Lung (tissue), 12 donors: Measurements from ENCODE around the gene TMEM108. TPM values are rescaled to one million over a fixed set of nuclear protein-coding genes. Genes with fewer than 3 reads are reported as not detected.

Experiments
- ATAC-seq: fragments of 200-7000 bp; cut with Tn5 transposase; one replicate; pipeline ENCODE4 v1.9.1; 2020; ENCODE audit warnings: moderate number of reproducible peaks; ENCODE audit not compliant: insufficient read depth, low FRiP score
- DNase-seq, 3 donors: peaks; one replicate each; pipeline ENCODE4 v3.0.0-alpha.2; 2013 to 2017
- H3K27ac ChIP-seq, 2 donors: one replicate each; pipeline ENCODE4 v1.5.1; 2013; ENCODE audit warnings: mild to moderate bottlenecking in 2 of 2, moderate library complexity in 2 of 2, control low read depth in 1 of 2, inconsistent platforms in 1 of 2, low read depth in 1 of 2, low read length in 1 of 2
- H3K27me3 ChIP-seq, 3 donors: one replicate each; pipeline ENCODE4 v1.5.1; 2013; ENCODE audit warnings: low read length in 2 of 3; ENCODE audit not compliant: control insufficient read depth in 3 of 3, insufficient read depth in 3 of 3
- H3K36me3 ChIP-seq, 4 donors: one replicate each; pipeline ENCODE4 v1.5.1; 2013; ENCODE audit warnings: low read length in 4 of 4, mild to moderate bottlenecking in 1 of 4, moderate library complexity in 1 of 4; ENCODE audit not compliant: control insufficient read depth in 4 of 4, insufficient read depth in 4 of 4
- H3K4me1 ChIP-seq, 5 donors: one replicate each; pipeline ENCODE4 v1.5.1; 2013; ENCODE audit warnings: low read length in 5 of 5, mild to moderate bottlenecking in 2 of 5, moderate library complexity in 1 of 5; ENCODE audit not compliant: control insufficient read depth in 5 of 5, insufficient read depth in 5 of 5
- H3K4me3 ChIP-seq: one replicate; pipeline ENCODE4 v1.5.1; 2013; ENCODE audit warnings: mild to moderate bottlenecking, control low read depth, moderate library complexity
- H3K9ac ChIP-seq, 2 donors: one replicate each; pipeline ENCODE4 v1.5.1; 2013; ENCODE audit warnings: low read length in 2 of 2, control low read depth in 1 of 2; ENCODE audit not compliant: insufficient read depth in 1 of 2
- H3K9me3 ChIP-seq, 4 donors: one replicate each; pipeline ENCODE4 v1.5.1; 2013; ENCODE audit warnings: low read length in 3 of 4, mild to moderate bottlenecking in 1 of 4, moderate library complexity in 1 of 4; ENCODE audit not compliant: control insufficient read depth in 4 of 4, insufficient read depth in 3 of 4
- WGBS, 2 donors: extraction: QIAGEN DNeasy Blood & Tissue Kit; methylation state at CpG; one replicate each; pipeline ENCODE4 v1.1.7; 2013; 5-methylcytosine and 5-hydroxymethylcytosine counted together
- polyA plus RNA-seq, 2 donors: library from polyadenylated mRNA; stranded (reverse); fragments of 200-250 nt; gene quantifications; one replicate each; pipeline ENCODE4 v1.2.1, GENCODE V29; 2013
- total RNA-seq, 2 donors: library from RNA; depleted of rRNA in 1 of 2; stranded (reverse); fragments of >200 nt in 1 of 2; gene quantifications; one replicate each; pipeline ENCODE4 v1.2.1, GENCODE V29; 2014 to 2021
- TF ChIP-seq, protein P1 (sequence below): IDR thresholded peaks from 2 replicates; pipeline ENCODE4 v1.5.1; 2012; ENCODE audit warnings: mild to moderate bottlenecking; ENCODE audit errors: control extremely low read depth, extremely low read depth
- donor health status: control.
- donor health status: control.
- donor health status: Bipolar disorder and iron deficiency.
- donor health status: healthy.
- donor health status: DM: yes; HTN: yes; CAD: no.

Gene TMEM108
- total and polyA plus RNA-seq, 4 donors: 3.0 to 16.9 (median 7.6) TPM

DNA sequence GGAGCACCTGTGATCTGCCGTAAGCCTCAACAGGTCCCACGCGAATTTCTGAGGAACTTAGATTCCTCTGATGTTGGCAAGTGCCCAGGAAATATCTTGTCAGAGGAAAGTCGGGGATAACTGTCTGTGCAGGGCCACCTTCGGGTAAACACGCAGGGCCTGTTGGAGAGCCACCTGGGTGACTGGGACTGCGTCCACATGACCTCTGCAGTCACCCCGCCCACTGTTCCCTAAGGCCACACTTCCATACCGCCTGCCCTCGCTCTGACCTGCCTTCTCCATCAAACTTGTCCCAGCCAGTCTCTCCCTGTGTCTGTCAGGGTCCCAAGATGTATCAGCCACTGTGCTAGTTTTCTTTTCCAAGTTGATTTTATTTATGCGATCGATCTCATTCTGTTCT is 390.4 kb downstream of the TMEM108 start:
- TF ChIP-seq, protein P1, sequence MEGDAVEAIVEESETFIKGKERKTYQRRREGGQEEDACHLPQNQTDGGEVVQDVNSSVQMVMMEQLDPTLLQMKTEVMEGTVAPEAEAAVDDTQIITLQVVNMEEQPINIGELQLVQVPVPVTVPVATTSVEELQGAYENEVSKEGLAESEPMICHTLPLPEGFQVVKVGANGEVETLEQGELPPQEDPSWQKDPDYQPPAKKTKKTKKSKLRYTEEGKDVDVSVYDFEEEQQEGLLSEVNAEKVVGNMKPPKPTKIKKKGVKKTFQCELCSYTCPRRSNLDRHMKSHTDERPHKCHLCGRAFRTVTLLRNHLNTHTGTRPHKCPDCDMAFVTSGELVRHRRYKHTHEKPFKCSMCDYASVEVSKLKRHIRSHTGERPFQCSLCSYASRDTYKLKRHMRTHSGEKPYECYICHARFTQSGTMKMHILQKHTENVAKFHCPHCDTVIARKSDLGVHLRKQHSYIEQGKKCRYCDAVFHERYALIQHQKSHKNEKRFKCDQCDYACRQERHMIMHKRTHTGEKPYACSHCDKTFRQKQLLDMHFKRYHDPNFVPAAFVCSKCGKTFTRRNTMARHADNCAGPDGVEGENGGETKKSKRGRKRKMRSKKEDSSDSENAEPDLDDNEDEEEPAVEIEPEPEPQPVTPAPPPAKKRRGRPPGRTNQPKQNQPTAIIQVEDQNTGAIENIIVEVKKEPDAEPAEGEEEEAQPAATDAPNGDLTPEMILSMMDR: no peak
- WGBS, 2 donors: 58 to 74% methylated on average over 12 of the region's 12 CpGs
- ATAC-seq: no peak
- Histone ChIP-seq H3K27me3 (peaks cover 0 to 4% (median 0%) of the 10 kb centered on the region in 3 donors), H3K4me3 (no peak overlapping the region), H3K36me3 (no peaks in the 10 kb centered on the region), H3K27ac (no peak overlapping the region), H3K4me1 (peaks cover 0 to 1% (median 0%) of the 10 kb centered on the region in 5 donors), H3K9ac (no peak overlapping the region), H3K9me3 (no peaks in the 10 kb centered on the region)
- no peak for DNase-seq

GRCh38 chr3:133429063-133429462 is 390.9 kb downstream of the TMEM108 start:
- H3K4me1 ChIP-seq: no peaks in the 10 kb centered on the region
- DNase-seq (no peak), ATAC-seq (no peak)
- TF ChIP-seq, protein P1: no peak
- H3K9me3 ChIP-seq: no peaks in the 10 kb centered on the region
- no peak overlapping the region for H3K27ac ChIP-seq
- H3K27me3 ChIP-seq: peaks cover 0 to 4% (median 0%) of the 10 kb centered on the region in 3 donors
- H3K36me3 ChIP-seq: no peaks in the 10 kb centered on the region
- no peak overlapping the region for H3K4me3 ChIP-seq
- H3K9ac ChIP-seq: no peak overlapping the region

- Histone ChIP-seq H3K27me3 (no peaks in the 10 kb centered on the region), H3K27ac (no peak overlapping the region), H3K9ac (no peak overlapping the region), H3K4me1 (peaks cover 0 to 4% (median 0%) of the 10 kb centered on the region in 5 donors), H3K36me3 (no peaks in the 10 kb centered on the region), H3K4me3 (no peak overlapping the region), H3K9me3 (no peaks in the 10 kb centered on the region)
- TF ChIP-seq, protein P1: no peak
- DNase-seq (no peak), ATAC-seq (no peak)
- WGBS, 2 donors: 95 to 96% methylated on average over 2 of the region's 2 CpGs
Observed at GRCh38 chr3:133439563-133439962, 401.4 kb downstream of the TMEM108 start.

DNA sequence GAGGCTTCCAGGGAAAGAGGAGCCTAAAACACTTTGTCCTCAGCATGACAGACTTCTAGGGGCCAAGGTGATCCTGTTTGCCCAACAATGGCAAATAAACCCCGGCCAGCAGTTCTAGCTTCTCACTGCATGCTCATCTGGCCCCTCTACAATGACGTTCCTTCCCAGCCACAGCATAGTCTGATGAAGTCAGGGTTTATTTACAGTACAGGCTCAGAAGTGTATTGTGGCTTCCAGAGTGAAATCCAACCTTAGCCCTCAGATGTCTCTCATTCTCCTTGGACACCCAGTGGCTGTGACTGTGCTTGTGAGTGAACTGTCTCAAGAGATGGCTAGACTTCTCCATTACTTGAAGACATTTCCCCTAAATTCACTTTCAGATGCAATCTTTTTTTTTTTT is 402.5 kb downstream of the TMEM108 start:
- H3K4me1 ChIP-seq: peaks cover 0 to 4% (median 0%) of the 10 kb centered on the region in 5 donors

More for the DNA sequence above, 402.5 kb downstream of the TMEM108 start:
- H3K9me3 ChIP-seq: no peaks in the 10 kb centered on the region
- DNase-seq: no peak
- H3K9ac ChIP-seq: no peak overlapping the region
- TF ChIP-seq, protein P1: no peak
- H3K27me3 ChIP-seq: no peaks in the 10 kb centered on the region
- WGBS, 2 donors: 88 to 90% methylated on average over 2 of the region's 2 CpGs
- H3K27ac ChIP-seq: no peak overlapping the region
- no peak for ATAC-seq
- H3K36me3 ChIP-seq: no peaks in the 10 kb centered on the region
- no peak overlapping the region for H3K4me3 ChIP-seq
